GM21723 (cell line): Measurements from ENCODE around the gene ENO3.

Source experiments
- ATAC-seq: cut with Tn5 transposase; IDR thresholded peaks from one replicate; pipeline ENCODE4 v1.9.1; 2021; ENCODE audit warnings: mild to moderate bottlenecking, moderate library complexity; ENCODE audit not compliant: unreplicated experiment

The ENO3 gene

DNA sequence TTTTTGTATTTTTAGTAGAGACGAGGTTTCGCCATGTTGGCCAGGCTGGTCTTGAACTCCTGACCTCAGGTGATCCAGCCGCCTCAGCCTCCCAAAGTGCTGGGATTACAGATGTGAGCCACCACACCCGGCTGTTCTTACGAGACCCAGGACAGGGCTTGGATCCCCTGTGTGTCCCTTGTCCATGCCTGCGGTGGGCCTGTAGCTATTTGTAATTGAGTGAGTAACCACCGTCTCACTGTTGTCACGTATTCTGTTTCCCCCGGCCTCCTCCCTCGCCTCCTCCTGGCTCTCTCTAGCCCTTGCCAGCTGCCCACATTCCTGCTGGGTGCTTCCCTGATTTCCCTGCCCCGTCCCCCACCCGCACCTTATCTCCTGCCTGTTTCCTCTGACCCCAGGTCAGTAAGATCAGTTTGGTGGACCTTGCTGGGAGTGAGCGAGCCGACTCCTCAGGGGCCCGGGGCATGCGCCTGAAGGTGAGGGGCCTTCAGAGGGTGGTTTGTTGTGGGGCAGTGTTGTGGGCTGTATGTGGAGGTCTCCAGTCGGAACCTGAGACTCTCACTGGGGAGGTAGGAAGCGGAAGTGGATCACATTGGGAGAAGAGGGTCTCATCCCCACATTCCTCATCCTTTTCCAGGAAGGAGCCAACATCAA is 52.4 kb downstream of the ENO3 start:
- ATAC-seq: no peak
